HG02852 (cell line): Measurements from ENCODE around the gene TAF8.

Experiments used
- ATAC-seq: cut with Tn5 transposase; IDR thresholded peaks from one replicate; pipeline ENCODE4 v1.9.1; 2021; ENCODE audit warnings: mild to moderate bottlenecking, moderate library complexity; ENCODE audit not compliant: unreplicated experiment

Gene TAF8

GRCh38 chr6:42120895-42121865, 70.9 kb downstream of the TAF8 start:
- ATAC-seq = no peak

GRCh38 chr6:42123379-42124103, 73.2 kb downstream of the TAF8 start:
- ATAC-seq = no peak

GRCh38 chr6:42124223-42124836, 74.0 kb downstream of the TAF8 start:
- ATAC-seq = no peak

GRCh38 chr6:42125231-42125630, 74.9 kb downstream of the TAF8 start:
- ATAC-seq = no peak

GRCh38 chr6:42125663-42126062, 75.3 kb downstream of the TAF8 start:
- no peak for ATAC-seq

- ATAC-seq = no peak
Observed at GRCh38 chr6:42128460-42129359, 78.4 kb downstream of the TAF8 start.

- no peak for ATAC-seq
Observed at GRCh38 chr6:42129360-42129676, 79.0 kb downstream of the TAF8 start.

- ATAC-seq = no peak
Observed at GRCh38 chr6:42131531-42131930, 81.2 kb downstream of the TAF8 start.

- no peak for ATAC-seq
Observed at GRCh38 chr6:42133926-42134325, 83.6 kb downstream of the TAF8 start.

GRCh38 chr6:42135161-42135560, 84.8 kb downstream of the TAF8 start:
- ATAC-seq = no peak

- no peak for ATAC-seq
Observed at GRCh38 chr6:42135722-42136121, 85.4 kb downstream of the TAF8 start.

- peak; percentile 68 for ATAC-seq
Observed at GRCh38 chr6:42136508-42137193, 86.3 kb downstream of the TAF8 start.
